Measurements from ENCODE around the gene CHN2. TPM values are rescaled to one million over a fixed set of nuclear protein-coding genes. Genes with fewer than 3 reads are reported as not detected.

The CHN2 gene
- total RNA-seq, 1 experiment from 2014 or later: 0.15 TPM

DNA sequence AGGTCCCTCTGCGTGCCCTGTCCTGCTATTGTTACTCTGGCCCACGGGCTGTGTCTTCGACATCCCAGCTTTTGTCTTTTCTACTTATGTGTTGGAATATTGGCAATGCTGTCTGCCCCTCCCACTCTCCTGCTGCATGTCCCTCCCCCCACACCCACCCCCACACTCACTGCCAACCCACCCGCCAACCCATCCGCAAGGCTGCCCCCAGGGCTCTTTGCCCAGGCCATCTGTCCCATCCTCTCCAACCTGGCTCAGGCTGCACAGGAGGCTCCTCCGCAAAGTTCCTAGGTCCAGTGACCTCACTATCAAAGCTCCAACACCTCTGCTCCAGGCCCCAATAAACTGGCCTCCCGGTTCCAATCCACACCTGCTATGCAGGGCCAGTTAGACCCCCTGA is 202.0 kb downstream of the CHN2 start:
- Histone ChIP-seq H3K36me3 (ENCODE audit: control insufficient read depth, insufficient read depth, low read length) (no peaks in the 10 kb centered on the region), H3K4me3 (ENCODE audit: low read depth in 2 of 2, low read length in 2 of 2) (no peak overlapping the region), H3K27me3 (ENCODE audit: control insufficient read depth, insufficient read depth, low read length) (peaks cover 15% of the 10 kb centered on the region), H3K27ac (ENCODE audit: low read length) (no peak overlapping the region), H3K4me1 (ENCODE audit: control insufficient read depth, insufficient read depth, low read length) (no peaks in the 10 kb centered on the region), H3K9me3 (ENCODE audit: control insufficient read depth, insufficient read depth, low read depth, low read length) (no peaks in the 10 kb centered on the region)
- DNase-seq (ENCODE audit: low read depth, low spot score) (no peak), ATAC-seq (no peak)
- intact Hi-C loops (cut with micrococcal nuclease; ENCODE audit: unreplicated experiment) (no loop called here), in situ Hi-C loops (cut with HindIII; ENCODE audit: low pct_unique_long_range_greater_than_20kb, low sequenced_read_pairs) (no loop called here)
- no TSS peak for BruUV-seq (replicated peaks)
- CTCF ChIA-PET: no interaction called here
- TF ChIP-seq, protein P1, sequence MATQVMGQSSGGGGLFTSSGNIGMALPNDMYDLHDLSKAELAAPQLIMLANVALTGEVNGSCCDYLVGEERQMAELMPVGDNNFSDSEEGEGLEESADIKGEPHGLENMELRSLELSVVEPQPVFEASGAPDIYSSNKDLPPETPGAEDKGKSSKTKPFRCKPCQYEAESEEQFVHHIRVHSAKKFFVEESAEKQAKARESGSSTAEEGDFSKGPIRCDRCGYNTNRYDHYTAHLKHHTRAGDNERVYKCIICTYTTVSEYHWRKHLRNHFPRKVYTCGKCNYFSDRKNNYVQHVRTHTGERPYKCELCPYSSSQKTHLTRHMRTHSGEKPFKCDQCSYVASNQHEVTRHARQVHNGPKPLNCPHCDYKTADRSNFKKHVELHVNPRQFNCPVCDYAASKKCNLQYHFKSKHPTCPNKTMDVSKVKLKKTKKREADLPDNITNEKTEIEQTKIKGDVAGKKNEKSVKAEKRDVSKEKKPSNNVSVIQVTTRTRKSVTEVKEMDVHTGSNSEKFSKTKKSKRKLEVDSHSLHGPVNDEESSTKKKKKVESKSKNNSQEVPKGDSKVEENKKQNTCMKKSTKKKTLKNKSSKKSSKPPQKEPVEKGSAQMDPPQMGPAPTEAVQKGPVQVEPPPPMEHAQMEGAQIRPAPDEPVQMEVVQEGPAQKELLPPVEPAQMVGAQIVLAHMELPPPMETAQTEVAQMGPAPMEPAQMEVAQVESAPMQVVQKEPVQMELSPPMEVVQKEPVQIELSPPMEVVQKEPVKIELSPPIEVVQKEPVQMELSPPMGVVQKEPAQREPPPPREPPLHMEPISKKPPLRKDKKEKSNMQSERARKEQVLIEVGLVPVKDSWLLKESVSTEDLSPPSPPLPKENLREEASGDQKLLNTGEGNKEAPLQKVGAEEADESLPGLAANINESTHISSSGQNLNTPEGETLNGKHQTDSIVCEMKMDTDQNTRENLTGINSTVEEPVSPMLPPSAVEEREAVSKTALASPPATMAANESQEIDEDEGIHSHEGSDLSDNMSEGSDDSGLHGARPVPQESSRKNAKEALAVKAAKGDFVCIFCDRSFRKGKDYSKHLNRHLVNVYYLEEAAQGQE (IDR thresholded peaks at IDR 0.05; ENCODE audit: insufficient read depth in 1 of 2, low read depth in 2 of 2, low read length in 1 of 2): no peak
- TF ChIP-seq, protein P2, sequence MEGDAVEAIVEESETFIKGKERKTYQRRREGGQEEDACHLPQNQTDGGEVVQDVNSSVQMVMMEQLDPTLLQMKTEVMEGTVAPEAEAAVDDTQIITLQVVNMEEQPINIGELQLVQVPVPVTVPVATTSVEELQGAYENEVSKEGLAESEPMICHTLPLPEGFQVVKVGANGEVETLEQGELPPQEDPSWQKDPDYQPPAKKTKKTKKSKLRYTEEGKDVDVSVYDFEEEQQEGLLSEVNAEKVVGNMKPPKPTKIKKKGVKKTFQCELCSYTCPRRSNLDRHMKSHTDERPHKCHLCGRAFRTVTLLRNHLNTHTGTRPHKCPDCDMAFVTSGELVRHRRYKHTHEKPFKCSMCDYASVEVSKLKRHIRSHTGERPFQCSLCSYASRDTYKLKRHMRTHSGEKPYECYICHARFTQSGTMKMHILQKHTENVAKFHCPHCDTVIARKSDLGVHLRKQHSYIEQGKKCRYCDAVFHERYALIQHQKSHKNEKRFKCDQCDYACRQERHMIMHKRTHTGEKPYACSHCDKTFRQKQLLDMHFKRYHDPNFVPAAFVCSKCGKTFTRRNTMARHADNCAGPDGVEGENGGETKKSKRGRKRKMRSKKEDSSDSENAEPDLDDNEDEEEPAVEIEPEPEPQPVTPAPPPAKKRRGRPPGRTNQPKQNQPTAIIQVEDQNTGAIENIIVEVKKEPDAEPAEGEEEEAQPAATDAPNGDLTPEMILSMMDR (IDR thresholded peaks at IDR 0.05): no peak
- no peak for TF ChIP-seq TCF7L2 (IDR thresholded peaks at IDR 0.05; ENCODE audit: low read depth, low read length)
- no peak for TF ChIP-seq POLR2AphosphoS5 (IDR thresholded peaks at IDR 0.05; ENCODE audit: low read depth, low read length)
- no peak for TF ChIP-seq SIN3A (IDR thresholded peaks at IDR 0.05; ENCODE audit: borderline replicate concordance, insufficient read depth, low read depth, low read length)
- POLR2A ChIA-PET: no interaction called here

DNA sequence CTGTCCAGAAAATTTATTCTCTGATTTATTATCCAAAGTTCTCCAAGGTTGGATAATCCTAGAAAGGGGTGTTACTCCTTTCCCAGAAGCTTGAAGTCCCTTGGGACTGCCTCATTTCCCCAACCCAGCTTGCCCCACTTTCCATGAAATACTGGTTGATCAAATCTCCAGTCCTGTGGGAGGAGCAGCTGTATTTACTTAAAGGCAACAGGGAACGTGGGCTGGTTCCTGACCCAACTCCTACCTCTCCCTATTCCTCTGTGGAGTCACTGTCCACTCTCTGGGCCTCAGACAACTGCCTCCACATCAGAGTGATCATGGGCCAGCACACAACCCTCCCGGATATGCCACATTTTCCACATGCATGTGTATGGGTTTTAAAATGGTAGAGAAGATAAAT is 202.8 kb downstream of the CHN2 start:
- POLR2A ChIA-PET: no interaction called here
- TF ChIP-seq POLR2AphosphoS5 (IDR thresholded peaks at IDR 0.05; ENCODE audit: low read depth, low read length): no peak
- no peak for TF ChIP-seq TCF7L2 (IDR thresholded peaks at IDR 0.05; ENCODE audit: low read depth, low read length)
- TF ChIP-seq, protein P1 (IDR thresholded peaks at IDR 0.05; ENCODE audit: insufficient read depth in 1 of 2, low read depth in 2 of 2, low read length in 1 of 2): no peak
- TF ChIP-seq, protein P2 (IDR thresholded peaks at IDR 0.05): no peak
- TF ChIP-seq SIN3A (IDR thresholded peaks at IDR 0.05; ENCODE audit: borderline replicate concordance, insufficient read depth, low read depth, low read length): no peak
- CTCF ChIA-PET: no interaction called here
- Histone ChIP-seq H3K4me1 (ENCODE audit: control insufficient read depth, insufficient read depth, low read length) (no peaks in the 10 kb centered on the region), H3K36me3 (ENCODE audit: control insufficient read depth, insufficient read depth, low read length) (no peaks in the 10 kb centered on the region), H3K9me3 (ENCODE audit: control insufficient read depth, insufficient read depth, low read depth, low read length) (no peaks in the 10 kb centered on the region), H3K27me3 (ENCODE audit: control insufficient read depth, insufficient read depth, low read length) (peaks cover 20% of the 10 kb centered on the region), H3K27ac (ENCODE audit: low read length) (no peak overlapping the region), H3K4me3 (ENCODE audit: low read depth in 2 of 2, low read length in 2 of 2) (no peak overlapping the region)
- intact Hi-C loops (cut with micrococcal nuclease; ENCODE audit: unreplicated experiment): no loop called here
- no TSS peak for BruUV-seq (replicated peaks)
- DNase-seq (ENCODE audit: low read depth, low spot score) (no peak), ATAC-seq (no peak)
- in situ Hi-C loops (cut with HindIII; ENCODE audit: low pct_unique_long_range_greater_than_20kb, low sequenced_read_pairs): no loop called here

Data from Panc1 (cell line).